Measurements from ENCODE around the gene ARMC3. TPM values are rescaled to one million over a fixed set of nuclear protein-coding genes. Genes with fewer than 3 reads are reported as not detected.

The ARMC3 gene
- total and polyA plus RNA-seq, 2 experiments from 2014 or later = 0.24 TPM; not detected in 1

- Histone ChIP-seq H2AFZ (no peak overlapping the region), H3K4me1 (ENCODE audit: insufficient read depth) (no peaks in the 10 kb centered on the region), H4K20me1 (replicated peaks; ENCODE audit: insufficient read depth) (no peaks in the 10 kb centered on the region), H3K4me2 (no peak overlapping the region), H3K79me2 (replicated peaks; ENCODE audit: insufficient read depth) (no peaks in the 10 kb centered on the region), H3F3A (replicated peaks; ENCODE audit: low read depth) (no peaks in the 10 kb centered on the region), H3K27ac (ENCODE audit: low read depth) (no peak overlapping the region), H3K9me2 (ENCODE audit: insufficient read depth) (no peaks in the 10 kb centered on the region), H3K27me3 (ENCODE audit: insufficient read depth) (no peaks in the 10 kb centered on the region), H3K36me3 (ENCODE audit: insufficient read depth) (no peaks in the 10 kb centered on the region), H3K4me3 (no peak overlapping the region)
- ATAC-seq = peak; percentile 100
- Mint-ChIP-seq H3K27me3 (ENCODE audit: insufficient read depth, low read depth, poor library complexity) (peaks cover 2% of the 10 kb centered on the region), H3K4me1 (no peaks in the 10 kb centered on the region), H3K4me3 (no peak overlapping the region), H3K36me3 (ENCODE audit: low read depth) (no peaks in the 10 kb centered on the region), H3K27ac (no peak overlapping the region), H3K9me3 (0 out of 3 replicates have a peak, but pooled peaks cover 2% of the 10 kb centered on the region)
- DNase-seq (ENCODE audit: low spot score) = peak; percentile 84
- TF ChIP-seq POLR2AphosphoS5 (IDR thresholded peaks at IDR 0.05; ENCODE audit: low read depth) (no peak), CTCF (conservative IDR thresholded peaks at IDR 0.05; ENCODE audit: low read depth in 2 of 2) (peak; percentile 64 to 68)
These were observed 107.7 kb downstream of the ARMC3 start for GRCh38 chr10:23035569-23035968.

GRCh38 chr10:23037152-23037551, 109.3 kb downstream of the ARMC3 start:
- Mint-ChIP-seq H3K4me3 (no peak overlapping the region), H3K9me3 (0 out of 3 replicates have a peak, but pooled peaks cover 2% of the 10 kb centered on the region), H3K27me3 (ENCODE audit: insufficient read depth, low read depth, poor library complexity) (peaks cover 2% of the 10 kb centered on the region), H3K27ac (no peak overlapping the region), H3K4me1 (no peaks in the 10 kb centered on the region), H3K36me3 (ENCODE audit: low read depth) (no peaks in the 10 kb centered on the region)
- TF ChIP-seq CREB1 (CRISPR knock-in tag; IDR thresholded peaks at IDR 0.05; ENCODE audit: low read depth) = no peak
- no peak for TF ChIP-seq NANOG (IDR thresholded peaks at IDR 0.05; ENCODE audit: borderline replicate concordance)
- TF ChIP-seq ZNF462 (CRISPR knock-in tag; IDR thresholded peaks at IDR 0.05) = no peak
- TF ChIP-seq STAT1 (IDR thresholded peaks at IDR 0.05; ENCODE audit: unreplicated experiment) = no peak
- no peak for TF ChIP-seq EZH2phosphoT487 (IDR thresholded peaks at IDR 0.05; ENCODE audit: unreplicated experiment)
- TF ChIP-seq EZH2 (IDR thresholded peaks at IDR 0.05; ENCODE audit: low read depth, unreplicated experiment) = no peak
- Histone ChIP-seq H3K79me2 (replicated peaks; ENCODE audit: insufficient read depth) (no peaks in the 10 kb centered on the region), H4K20me1 (replicated peaks; ENCODE audit: insufficient read depth) (no peaks in the 10 kb centered on the region), H3K36me3 (ENCODE audit: insufficient read depth) (no peaks in the 10 kb centered on the region), H3K27me3 (ENCODE audit: insufficient read depth) (no peaks in the 10 kb centered on the region), H2AFZ (peak overlapping the region; percentile 53; the same call in 1 of the 2 replicates), H3K4me2 (no peak overlapping the region), H3K4me1 (ENCODE audit: insufficient read depth) (no peaks in the 10 kb centered on the region), H3K4me3 (no peak overlapping the region), H3K27ac (ENCODE audit: low read depth) (no peak overlapping the region), H3F3A (replicated peaks; ENCODE audit: low read depth) (no peaks in the 10 kb centered on the region), H3K9me2 (ENCODE audit: insufficient read depth) (no peaks in the 10 kb centered on the region)
- DNase-seq (ENCODE audit: low spot score) (no peak), ATAC-seq (no peak)

Data from GM23338 (cell line).